ENCODE measurements around the gene USP17L11.
"Not testable (repeated sequence)": the region's sequence is repeated elsewhere in the genome, so short reads cannot be mapped to it uniquely, and the experiment has no call there.

Gene USP17L11

GRCh38 chr4:9215105-9215504, at the start of gene USP17L11:
Gene USP17L11, plus strand, starts transcription at chr4:9215405. Its CDS starts 0 bp downstream, at chr4:9215405.
- not testable (repeated sequence) for DNase-seq (ENCODE audit: low read depth)

GRCh38 chr4:9165990-9166389, 49.2 kb upstream of the USP17L11 start:
- DNase-seq (ENCODE audit: low read depth), result not testable (repeated sequence)

GRCh38 chr4:9169791-9170459, 45.3 kb upstream of the USP17L11 start, which contains the start of gene FAM90A26:
Gene FAM90A26, plus strand, starts transcription at chr4:9170409. Its CDS starts 2,764 bp downstream, at chr4:9173173.
- not testable (repeated sequence) for DNase-seq (ENCODE audit: low read depth)

GRCh38 chr4:9210357-9210756, 4.8 kb upstream of the USP17L11 start, which contains the start of gene USP17L10:
Gene USP17L10, plus strand, starts transcription at chr4:9210657. Its CDS starts 0 bp downstream, at chr4:9210657.
- DNase-seq (ENCODE audit: low read depth), result not testable (repeated sequence)

GRCh38 chr4:9214701-9215100, 504 bp upstream of the USP17L11 start:
- not testable (repeated sequence) for DNase-seq (ENCODE audit: low read depth)

GRCh38 chr4:9219852-9220251, 4.6 kb downstream of the USP17L11 start, which contains the start of gene USP17L12:
Gene USP17L12, plus strand, starts transcription at chr4:9220152. Its CDS starts 0 bp downstream, at chr4:9220152.
- DNase-seq (ENCODE audit: low read depth), result not testable (repeated sequence)

GRCh38 chr4:9224596-9224995, 9.4 kb downstream of the USP17L11 start, which contains the start of gene USP17L13:
Gene USP17L13, plus strand, starts transcription at chr4:9224896. Its CDS starts 0 bp downstream, at chr4:9224896.
- DNase-seq (ENCODE audit: low read depth), result not testable (repeated sequence)

- not testable (repeated sequence) for DNase-seq (ENCODE audit: low read depth)
These were observed 15.0 kb downstream of the USP17L11 start for GRCh38 chr4:9230249-9230648.

- not testable (repeated sequence) for DNase-seq (ENCODE audit: low read depth)
These were observed 18.9 kb downstream of the USP17L11 start, which contains the start of gene USP17L15 for GRCh38 chr4:9234085-9234484. Gene USP17L15, plus strand, starts transcription at chr4:9234385. Its CDS starts 0 bp downstream, at chr4:9234385.

GRCh38 chr4:9238461-9238860, 23.3 kb downstream of the USP17L11 start:
- not testable (repeated sequence) for DNase-seq (ENCODE audit: low read depth)

GRCh38 chr4:9243579-9243978, 28.4 kb downstream of the USP17L11 start, which contains the start of gene USP17L17:
Gene USP17L17, plus strand, starts transcription at chr4:9243879. Its CDS starts 0 bp downstream, at chr4:9243879.
- not testable (repeated sequence) for DNase-seq (ENCODE audit: low read depth)

- DNase-seq (ENCODE audit: low read depth), result not testable (repeated sequence)
These were observed 32.9 kb downstream of the USP17L11 start, which contains the start of gene USP17L18 for GRCh38 chr4:9247953-9248680. Gene USP17L18, plus strand, starts transcription at chr4:9248630. Its CDS starts 0 bp downstream, at chr4:9248630.

GRCh38 chr4:9253078-9253477, 37.9 kb downstream of the USP17L11 start, which contains the start of gene USP17L19:
Gene USP17L19, plus strand, starts transcription at chr4:9253378. Its CDS starts 0 bp downstream, at chr4:9253378.
- not testable (repeated sequence) for DNase-seq (ENCODE audit: low read depth)

- not testable (repeated sequence) for DNase-seq (ENCODE audit: low read depth)
These were observed 42.6 kb downstream of the USP17L11 start, which contains the start of gene USP17L20 for GRCh38 chr4:9257824-9258223. Gene USP17L20, plus strand, starts transcription at chr4:9258124. Its CDS starts 0 bp downstream, at chr4:9258124.

GRCh38 chr4:9262572-9262971, 47.4 kb downstream of the USP17L11 start, which contains the start of gene USP17L21:
Gene USP17L21, plus strand, starts transcription at chr4:9262872. Its CDS starts 0 bp downstream, at chr4:9262872.
- DNase-seq (ENCODE audit: low read depth), result not testable (repeated sequence)

Measured in stromal cell of bone marrow (primary cell).